Activated naive CD4-positive, alpha-beta T cell treated with anti-CD3 and anti-CD28 coated beads, Interleukin-2, amount 50 U/mL, for 72 hours (primary cell): Measurements from ENCODE around the gene DCHS2. TPM values are rescaled to one million over a fixed set of nuclear protein-coding genes. Genes with fewer than 3 reads are reported as not detected.

Experiments
- ATAC-seq, 2 donors: fragments of 150-1000 bp; cut with Tn5 transposase; 2 replicates each; pipeline ENCODE4 v1.10.0; 2021; ENCODE audit warnings: mild to moderate bottlenecking in 2 of 2, moderate library complexity in 2 of 2
- DNase-seq, 2 donors: peaks; one replicate each; pipeline ENCODE4 v3.0.0; 2021 to 2022; ENCODE audit warnings: low spot score in 2 of 2
- H3K27ac Mint-ChIP-seq, 2 donors: one replicate each; pipeline ENCODE4 v1.8.0; 2022; ENCODE audit warnings: mild to moderate bottlenecking in 2 of 2, mixed read lengths in 2 of 2
- H3K36me3 Mint-ChIP-seq, 2 donors: one replicate each; pipeline ENCODE4 v1.8.0; 2022; ENCODE audit warnings: mixed read lengths in 2 of 2
- H3K9me3 Mint-ChIP-seq, 2 donors: one replicate each; pipeline ENCODE4 v1.8.0; 2022; ENCODE audit warnings: mixed read lengths in 2 of 2
- total RNA-seq, 2 donors: library from RNA; stranded (reverse); gene quantifications; one replicate each; pipeline ENCODE4 v1.2.3, GENCODE V29; 2022

DCHS2 gene
- total RNA-seq, 2 donors from 2014 or later: not detected

GRCh38 chr4:154429176-154429575 is 62.4 kb downstream of the DCHS2 start:
- no peaks in the 10 kb centered on the region for H3K9me3 Mint-ChIP-seq
- no peak overlapping the region for H3K27ac Mint-ChIP-seq
- ATAC-seq (no peak), DNase-seq (no peak)
- no peaks in the 10 kb centered on the region for H3K36me3 Mint-ChIP-seq

- DNase-seq (no peak), ATAC-seq (no peak)
- Mint-ChIP-seq H3K9me3 (no peaks in the 10 kb centered on the region), H3K27ac (no peak overlapping the region), H3K36me3 (no peaks in the 10 kb centered on the region)
These were observed 64.5 kb downstream of the DCHS2 start for GRCh38 chr4:154427149-154427548.

GRCh38 chr4:154425514-154425913 is 66.1 kb downstream of the DCHS2 start:
- DNase-seq (no peak), ATAC-seq (no peak)
- Mint-ChIP-seq H3K9me3 (no peaks in the 10 kb centered on the region), H3K27ac (no peak overlapping the region), H3K36me3 (no peaks in the 10 kb centered on the region)

GRCh38 chr4:154424810-154425484 is 66.7 kb downstream of the DCHS2 start:
- ATAC-seq: no peak
- no peak overlapping the region for H3K27ac Mint-ChIP-seq
- H3K9me3 Mint-ChIP-seq: no peaks in the 10 kb centered on the region
- no peak for DNase-seq
- H3K36me3 Mint-ChIP-seq: no peaks in the 10 kb centered on the region

GRCh38 chr4:154422152-154422551 is 69.4 kb downstream of the DCHS2 start:
- no peaks in the 10 kb centered on the region for H3K36me3 Mint-ChIP-seq
- no peak for ATAC-seq
- no peaks in the 10 kb centered on the region for H3K9me3 Mint-ChIP-seq

GRCh38 chr4:154421618-154422017 is 70.0 kb downstream of the DCHS2 start:
- DNase-seq: no peak
- H3K27ac Mint-ChIP-seq: no peak overlapping the region
- no peak for ATAC-seq
- H3K36me3 Mint-ChIP-seq: no peaks in the 10 kb centered on the region
- H3K9me3 Mint-ChIP-seq: no peaks in the 10 kb centered on the region

More at GRCh38 chr4:154422152-154422551, 69.4 kb downstream of the DCHS2 start:
- no peak overlapping the region for H3K27ac Mint-ChIP-seq
- no peak for DNase-seq

- ATAC-seq (no peak), DNase-seq (no peak)
- no peaks in the 10 kb centered on the region for H3K36me3 Mint-ChIP-seq
- peak overlapping the region in 1 of 2 donors; percentile 18 for H3K27ac Mint-ChIP-seq
- no peaks in the 10 kb centered on the region for H3K9me3 Mint-ChIP-seq
These were observed 74.3 kb downstream of the DCHS2 start for GRCh38 chr4:154417373-154417673.

GRCh38 chr4:154416190-154416547 is 75.4 kb downstream of the DCHS2 start:
- peak in 1 of 2 donors; percentile 7 for ATAC-seq
- H3K9me3 Mint-ChIP-seq: peaks cover 0 to 1% of the 10 kb centered on the region in 2 donors
- H3K36me3 Mint-ChIP-seq: no peaks in the 10 kb centered on the region
- DNase-seq: no peak
- no peak overlapping the region for H3K27ac Mint-ChIP-seq

- no peak for DNase-seq
- Mint-ChIP-seq H3K9me3 (peaks cover 5 to 8% of the 10 kb centered on the region in 2 donors), H3K36me3 (peaks cover 0 to 6% of the 10 kb centered on the region in 2 donors), H3K27ac (no peak overlapping the region)
- no peak for ATAC-seq
These were observed 76.3 kb downstream of the DCHS2 start for GRCh38 chr4:154415313-154415712.

- ATAC-seq (no peak), DNase-seq (no peak)
- Mint-ChIP-seq H3K36me3 (peaks cover 0 to 6% of the 10 kb centered on the region in 2 donors), H3K9me3 (peaks cover 5 to 8% of the 10 kb centered on the region in 2 donors), H3K27ac (no peak overlapping the region)
These were observed 76.8 kb downstream of the DCHS2 start for GRCh38 chr4:154414796-154415195.

GRCh38 chr4:154414371-154414770 is 77.2 kb downstream of the DCHS2 start:
- Mint-ChIP-seq H3K36me3 (peaks cover 0 to 9% of the 10 kb centered on the region in 2 donors), H3K27ac (no peak overlapping the region), H3K9me3 (peaks cover 5 to 8% of the 10 kb centered on the region in 2 donors)
- no peak for DNase-seq
- ATAC-seq: no peak

- ATAC-seq: no peak
- peaks cover 5 to 8% of the 10 kb centered on the region in 2 donors for H3K9me3 Mint-ChIP-seq
- DNase-seq: no peak
- no peak overlapping the region for H3K27ac Mint-ChIP-seq
- H3K36me3 Mint-ChIP-seq: peaks cover 0 to 11% of the 10 kb centered on the region in 2 donors
These were observed 84.2 kb downstream of the DCHS2 start for GRCh38 chr4:154407443-154407842.

- peaks cover 5 to 8% of the 10 kb centered on the region in 2 donors for H3K9me3 Mint-ChIP-seq
- no peak overlapping the region for H3K27ac Mint-ChIP-seq
- ATAC-seq: no peak
- no peak for DNase-seq
- H3K36me3 Mint-ChIP-seq: peaks cover 0 to 11% of the 10 kb centered on the region in 2 donors
These were observed 85.4 kb downstream of the DCHS2 start for GRCh38 chr4:154406018-154406795.

GRCh38 chr4:154399259-154399974 is 92.2 kb downstream of the DCHS2 start:
- no peaks in the 10 kb centered on the region for H3K36me3 Mint-ChIP-seq
- DNase-seq (no peak), ATAC-seq (no peak)
- no peaks in the 10 kb centered on the region for H3K9me3 Mint-ChIP-seq
- H3K27ac Mint-ChIP-seq: no peak overlapping the region

GRCh38 chr4:154390324-154390723 is 101.3 kb downstream of the DCHS2 start:
- DNase-seq (no peak), ATAC-seq (no peak)
- Mint-ChIP-seq H3K36me3 (no peaks in the 10 kb centered on the region), H3K27ac (no peak overlapping the region), H3K9me3 (no peaks in the 10 kb centered on the region)

- Mint-ChIP-seq H3K9me3 (peaks cover 0 to 5% of the 10 kb centered on the region in 2 donors), H3K36me3 (no peaks in the 10 kb centered on the region), H3K27ac (no peak overlapping the region)
- ATAC-seq (no peak), DNase-seq (no peak)
These were observed 102.5 kb downstream of the DCHS2 start for GRCh38 chr4:154389148-154389547.

- Mint-ChIP-seq H3K36me3 (no peaks in the 10 kb centered on the region), H3K27ac (no peak overlapping the region), H3K9me3 (peaks cover 3 to 9% of the 10 kb centered on the region in 2 donors)
- DNase-seq (no peak), ATAC-seq (no peak)
These were observed 107.6 kb downstream of the DCHS2 start for GRCh38 chr4:154384012-154384411.
